ENCODE results near the gene FBXL19. TPM values are rescaled to one million over a fixed set of nuclear protein-coding genes. Genes with fewer than 3 reads are reported as not detected.

The FBXL19 gene
- total and polyA plus RNA-seq, 2 of the 13 experiments (the other 11 are each of a cell fraction or from before 2014, with no cell fraction given) = 6.0 to 13.7 TPM

GRCh38 chr16:30997725-30998711 is 74.6 kb downstream of the FBXL19 start (continued):
- TF ChIP-seq ZBTB40 (IDR thresholded peaks at IDR 0.05) (no peak), ZBTB40 (CRISPR knock-in tag; IDR thresholded peaks at IDR 0.05) (peak; percentile 24; the same call in 1 of the 2 replicates), ZNF121 (CRISPR knock-in tag; IDR thresholded peaks at IDR 0.05) (peak; percentile 44; the same call in 1 of the 2 replicates), BHLHE40 (IDR thresholded peaks at IDR 0.05; ENCODE audit: low read length) (0 out of 2 replicates have a peak, but pooled peaks have one; percentile 18), ZNF501 (CRISPR knock-in tag; IDR thresholded peaks at IDR 0.05) (no peak), ZKSCAN1 (IDR thresholded peaks at IDR 0.05; ENCODE audit: low read length) (no peak), ZNF138 (CRISPR knock-in tag; IDR thresholded peaks at IDR 0.05; ENCODE audit: low read depth) (peak; percentile 12; the same call in 1 of the 2 replicates), ATF5 (CRISPR knock-in tag; IDR thresholded peaks at IDR 0.05; ENCODE audit: low read depth) (no peak), ZNF652 (CRISPR knock-in tag; IDR thresholded peaks at IDR 0.05; ENCODE audit: borderline replicate concordance, low read depth) (no peak), ZNF616 (CRISPR knock-in tag; IDR thresholded peaks at IDR 0.05; ENCODE audit: low read depth) (no peak), MIER3 (CRISPR knock-in tag; IDR thresholded peaks at IDR 0.05; ENCODE audit: borderline replicate concordance) (peak; percentile 14; the same call in 1 of the 2 replicates), ZNF335 (CRISPR knock-in tag; IDR thresholded peaks at IDR 0.05) (no peak)
- TF ChIP-seq, protein P1, sequence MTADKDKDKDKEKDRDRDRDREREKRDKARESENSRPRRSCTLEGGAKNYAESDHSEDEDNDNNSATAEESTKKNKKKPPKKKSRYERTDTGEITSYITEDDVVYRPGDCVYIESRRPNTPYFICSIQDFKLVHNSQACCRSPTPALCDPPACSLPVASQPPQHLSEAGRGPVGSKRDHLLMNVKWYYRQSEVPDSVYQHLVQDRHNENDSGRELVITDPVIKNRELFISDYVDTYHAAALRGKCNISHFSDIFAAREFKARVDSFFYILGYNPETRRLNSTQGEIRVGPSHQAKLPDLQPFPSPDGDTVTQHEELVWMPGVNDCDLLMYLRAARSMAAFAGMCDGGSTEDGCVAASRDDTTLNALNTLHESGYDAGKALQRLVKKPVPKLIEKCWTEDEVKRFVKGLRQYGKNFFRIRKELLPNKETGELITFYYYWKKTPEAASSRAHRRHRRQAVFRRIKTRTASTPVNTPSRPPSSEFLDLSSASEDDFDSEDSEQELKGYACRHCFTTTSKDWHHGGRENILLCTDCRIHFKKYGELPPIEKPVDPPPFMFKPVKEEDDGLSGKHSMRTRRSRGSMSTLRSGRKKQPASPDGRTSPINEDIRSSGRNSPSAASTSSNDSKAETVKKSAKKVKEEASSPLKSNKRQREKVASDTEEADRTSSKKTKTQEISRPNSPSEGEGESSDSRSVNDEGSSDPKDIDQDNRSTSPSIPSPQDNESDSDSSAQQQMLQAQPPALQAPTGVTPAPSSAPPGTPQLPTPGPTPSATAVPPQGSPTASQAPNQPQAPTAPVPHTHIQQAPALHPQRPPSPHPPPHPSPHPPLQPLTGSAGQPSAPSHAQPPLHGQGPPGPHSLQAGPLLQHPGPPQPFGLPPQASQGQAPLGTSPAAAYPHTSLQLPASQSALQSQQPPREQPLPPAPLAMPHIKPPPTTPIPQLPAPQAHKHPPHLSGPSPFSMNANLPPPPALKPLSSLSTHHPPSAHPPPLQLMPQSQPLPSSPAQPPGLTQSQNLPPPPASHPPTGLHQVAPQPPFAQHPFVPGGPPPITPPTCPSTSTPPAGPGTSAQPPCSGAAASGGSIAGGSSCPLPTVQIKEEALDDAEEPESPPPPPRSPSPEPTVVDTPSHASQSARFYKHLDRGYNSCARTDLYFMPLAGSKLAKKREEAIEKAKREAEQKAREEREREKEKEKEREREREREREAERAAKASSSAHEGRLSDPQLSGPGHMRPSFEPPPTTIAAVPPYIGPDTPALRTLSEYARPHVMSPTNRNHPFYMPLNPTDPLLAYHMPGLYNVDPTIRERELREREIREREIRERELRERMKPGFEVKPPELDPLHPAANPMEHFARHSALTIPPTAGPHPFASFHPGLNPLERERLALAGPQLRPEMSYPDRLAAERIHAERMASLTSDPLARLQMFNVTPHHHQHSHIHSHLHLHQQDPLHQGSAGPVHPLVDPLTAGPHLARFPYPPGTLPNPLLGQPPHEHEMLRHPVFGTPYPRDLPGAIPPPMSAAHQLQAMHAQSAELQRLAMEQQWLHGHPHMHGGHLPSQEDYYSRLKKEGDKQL (CRISPR knock-in tag; IDR thresholded peaks at IDR 0.05; ENCODE audit: low read depth) = no peak

Measured in HepG2 (cell line).